K562 (cell line): ENCODE data around the gene ZNF668. TPM values are rescaled to one million over a fixed set of nuclear protein-coding genes. Genes with fewer than 3 reads are reported as not detected.

ENCODE experiments used
- ARNT ChIP-seq, 2 experiments: fragments of 450-650 bp; IDR thresholded peaks; 2 replicates each; pipeline ENCODE4 v1.6.1; 2016; ENCODE audit warnings: mild to moderate bottlenecking in 1 of 2
- ATF3 ChIP-seq, 2 experiments: fragments of 450-650 bp in 1 of 2; sonication (generic) in 1 of 2; formaldehyde crosslinking in 1 of 2; IDR thresholded peaks in 1 of 2; conservative IDR thresholded peaks in 1 of 2; 2 replicates each; pipeline versions ENCODE4 v1.6.1 to v1.8.1; 2016 to 2023; ENCODE audit warnings: mild to moderate bottlenecking in 2 of 2, moderate library complexity in 2 of 2, inconsistent platforms in 1 of 2, missing genetic modification reagents in 1 of 2
- CREB1 ChIP-seq, 2 experiments: sonication (generic) in 1 of 2; formaldehyde crosslinking in 1 of 2; IDR thresholded peaks; 2 replicates each; pipeline versions ENCODE4 v1.6.1 to v1.8.0; 2012 to 2022; ENCODE audit warnings: inconsistent platforms in 1 of 2, mild to moderate bottlenecking in 1 of 2, missing genetic modification reagents in 1 of 2, moderate library complexity in 1 of 2
- EP400 ChIP-seq: fragments of 450-650 bp; IDR thresholded peaks from 2 replicates; pipeline ENCODE4 v1.6.1; 2017; ENCODE audit warnings: antibody characterized with exemption, mild to moderate bottlenecking, moderate library complexity
- HDAC1 ChIP-seq, 2 experiments: fragments of 450-650 bp; IDR thresholded peaks; 2 replicates each; pipeline ENCODE4 v1.6.1; 2016 to 2017; ENCODE audit warnings: inconsistent platforms in 1 of 2, mild to moderate bottlenecking in 1 of 2, moderate library complexity in 1 of 2
- HLTF ChIP-seq: fragments of 450-650 bp; IDR thresholded peaks from 2 replicates; pipeline ENCODE4 v1.6.1; 2016
- JUNB ChIP-seq: fragments of 450-650 bp; formaldehyde crosslinking; conservative IDR thresholded peaks from 2 replicates; pipeline ENCODE4 v1.4.0; 2020; ENCODE audit warnings: mild to moderate bottlenecking
- MBD2 ChIP-seq: sonication (generic); IDR thresholded peaks from 2 replicates; pipeline ENCODE4 v1.6.1; 2016; ENCODE audit warnings: low read depth, borderline replicate concordance
- MYNN ChIP-seq, 2 experiments: sonication (generic); formaldehyde crosslinking in 1 of 2; IDR thresholded peaks; 2 replicates each; pipeline versions ENCODE4 v1.5.0 to v1.6.1; 2016 to 2020; ENCODE audit warnings: antibody characterized with exemption in 1 of 2, missing genetic modification reagents in 1 of 2
- NFXL1 ChIP-seq: fragments of 450-650 bp; formaldehyde crosslinking; IDR thresholded peaks from 2 replicates; pipeline ENCODE4 v1.4.0; 2021; ENCODE audit warnings: mild to moderate bottlenecking
- PHF20 ChIP-seq: fragments of 450-650 bp; IDR thresholded peaks from 2 replicates; pipeline ENCODE4 v1.6.1; 2018; ENCODE audit not compliant: partially characterized antibody
- PREB ChIP-seq: sonication (generic); formaldehyde crosslinking; IDR thresholded peaks from 2 replicates; pipeline ENCODE4 v1.8.1; 2023; ENCODE audit warnings: mild to moderate bottlenecking, missing genetic modification reagents
- polyA plus RNA-seq, 8 experiments: library from polyadenylated mRNA; depleted of rRNA in 4 of 8; stranded (reverse) in 5 of 8; unstranded in 3 of 8; fragments of >200 nt; fragmentation: Nextera tagmentation in 2 of 8; fragmentation: Illumina TruSeq in 1 of 8; extraction: Ambion mirVana in 2 of 8; extraction: Trizol in 1 of 8; gene quantifications; 2 replicates each; pipeline versions ENCODE4 v1.2.1 to v1.2.3, GENCODE V29; 2011 to 2014; ENCODE audit warnings: inconsistent platforms in 1 of 8, missing spikeins in 1 of 8
- total RNA-seq, 7 experiments: library from RNA; depleted of rRNA in 6 of 7; stranded (reverse); fragments of >200 nt in 6 of 7; fragmentation: Illumina TruSeq in 2 of 7; extraction: Trizol in 2 of 7; gene quantifications; 2 replicates each; pipeline versions ENCODE4 v1.2.1 to v1.2.3, GENCODE V29; 2011 to 2021; ENCODE audit warnings: low replicate concordance in 1 of 7
- TF ChIP-seq, protein P1 (sequence below), 2 experiments: IDR thresholded peaks; 2 replicates each; pipeline ENCODE4 v1.6.1; 2012; ENCODE audit warnings: improper control_type of control experiment in 2 of 2, low read depth in 2 of 2, low read length in 2 of 2, borderline replicate concordance in 1 of 2
- TF ChIP-seq, protein P2 (sequence below): fragments of 200-800 bp; sonication (Bioruptor generic); IDR thresholded peaks from 2 replicates; pipeline ENCODE4 v1.6.1; 2017; ENCODE audit warnings: missing genetic modification characterization, missing compliant biosample characterization
- TF ChIP-seq, protein P3 (sequence below), 2 experiments: fragments of 150-350 bp in 1 of 2; IDR thresholded peaks; 2 replicates each; pipeline ENCODE4 v1.6.1; 2012 to 2016; ENCODE audit warnings: low read depth in 2 of 2, low read length in 2 of 2, mild to moderate bottlenecking in 1 of 2, moderate library complexity in 1 of 2

ZNF668 gene
- total and polyA plus RNA-seq, 9 of the 15 experiments (the other 6 are each of a cell fraction or from before 2014, with no cell fraction given), result 0.04 to 15.3 (median 3.8) TPM; not detected in 1

GRCh38 chr16:31032736-31033708 lies 41.0 kb downstream of the ZNF668 start, which contains the start of gene STX4 (continued):
- peak; percentile 77 for TF ChIP-seq ATF3 (IDR thresholded peaks at IDR 0.05)
- TF ChIP-seq ATF3 (CRISPR knock-in tag; conservative IDR thresholded peaks at IDR 0.05), result peak; percentile 76
- peak; percentile 99 for TF ChIP-seq CREB1 (IDR thresholded peaks at IDR 0.05)
- TF ChIP-seq CREB1 (CRISPR knock-in tag; IDR thresholded peaks at IDR 0.05), result peak; percentile 97
- TF ChIP-seq, protein P1, sequence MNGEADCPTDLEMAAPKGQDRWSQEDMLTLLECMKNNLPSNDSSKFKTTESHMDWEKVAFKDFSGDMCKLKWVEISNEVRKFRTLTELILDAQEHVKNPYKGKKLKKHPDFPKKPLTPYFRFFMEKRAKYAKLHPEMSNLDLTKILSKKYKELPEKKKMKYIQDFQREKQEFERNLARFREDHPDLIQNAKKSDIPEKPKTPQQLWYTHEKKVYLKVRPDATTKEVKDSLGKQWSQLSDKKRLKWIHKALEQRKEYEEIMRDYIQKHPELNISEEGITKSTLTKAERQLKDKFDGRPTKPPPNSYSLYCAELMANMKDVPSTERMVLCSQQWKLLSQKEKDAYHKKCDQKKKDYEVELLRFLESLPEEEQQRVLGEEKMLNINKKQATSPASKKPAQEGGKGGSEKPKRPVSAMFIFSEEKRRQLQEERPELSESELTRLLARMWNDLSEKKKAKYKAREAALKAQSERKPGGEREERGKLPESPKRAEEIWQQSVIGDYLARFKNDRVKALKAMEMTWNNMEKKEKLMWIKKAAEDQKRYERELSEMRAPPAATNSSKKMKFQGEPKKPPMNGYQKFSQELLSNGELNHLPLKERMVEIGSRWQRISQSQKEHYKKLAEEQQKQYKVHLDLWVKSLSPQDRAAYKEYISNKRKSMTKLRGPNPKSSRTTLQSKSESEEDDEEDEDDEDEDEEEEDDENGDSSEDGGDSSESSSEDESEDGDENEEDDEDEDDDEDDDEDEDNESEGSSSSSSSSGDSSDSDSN (IDR thresholded peaks at IDR 0.05; ENCODE audit: borderline replicate concordance in 1 of 2, low read depth in 2 of 2, low read length in 2 of 2), result 0 out of 4 replicates have a peak, but pooled peaks have one; percentile 9 to 18
- no peak for TF ChIP-seq NFXL1 (CRISPR knock-in tag)
- TF ChIP-seq PREB (CRISPR knock-in tag), result no peak
- TF ChIP-seq, protein P2, sequence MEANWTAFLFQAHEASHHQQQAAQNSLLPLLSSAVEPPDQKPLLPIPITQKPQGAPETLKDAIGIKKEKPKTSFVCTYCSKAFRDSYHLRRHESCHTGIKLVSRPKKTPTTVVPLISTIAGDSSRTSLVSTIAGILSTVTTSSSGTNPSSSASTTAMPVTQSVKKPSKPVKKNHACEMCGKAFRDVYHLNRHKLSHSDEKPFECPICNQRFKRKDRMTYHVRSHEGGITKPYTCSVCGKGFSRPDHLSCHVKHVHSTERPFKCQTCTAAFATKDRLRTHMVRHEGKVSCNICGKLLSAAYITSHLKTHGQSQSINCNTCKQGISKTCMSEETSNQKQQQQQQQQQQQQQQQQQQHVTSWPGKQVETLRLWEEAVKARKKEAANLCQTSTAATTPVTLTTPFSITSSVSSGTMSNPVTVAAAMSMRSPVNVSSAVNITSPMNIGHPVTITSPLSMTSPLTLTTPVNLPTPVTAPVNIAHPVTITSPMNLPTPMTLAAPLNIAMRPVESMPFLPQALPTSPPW (CRISPR knock-in tag), result peak; percentile 96
- TF ChIP-seq MBD2, result peak; percentile 58
- TF ChIP-seq JUNB (CRISPR knock-in tag), result no peak
- TF ChIP-seq HDAC1 (IDR thresholded peaks at IDR 0.05), result peak in 1 of 2 experiments; percentile 90; a peak in 2 of 4 replicates
- TF ChIP-seq HLTF, result 0 out of 2 replicates have a peak, but pooled peaks have one; percentile 58
- TF ChIP-seq ARNT (IDR thresholded peaks at IDR 0.05), result 0 out of 4 replicates have a peak, but pooled peaks have one; percentile 27 to 31
- peak; percentile 97 for TF ChIP-seq EP400
- TF ChIP-seq, protein P3, sequence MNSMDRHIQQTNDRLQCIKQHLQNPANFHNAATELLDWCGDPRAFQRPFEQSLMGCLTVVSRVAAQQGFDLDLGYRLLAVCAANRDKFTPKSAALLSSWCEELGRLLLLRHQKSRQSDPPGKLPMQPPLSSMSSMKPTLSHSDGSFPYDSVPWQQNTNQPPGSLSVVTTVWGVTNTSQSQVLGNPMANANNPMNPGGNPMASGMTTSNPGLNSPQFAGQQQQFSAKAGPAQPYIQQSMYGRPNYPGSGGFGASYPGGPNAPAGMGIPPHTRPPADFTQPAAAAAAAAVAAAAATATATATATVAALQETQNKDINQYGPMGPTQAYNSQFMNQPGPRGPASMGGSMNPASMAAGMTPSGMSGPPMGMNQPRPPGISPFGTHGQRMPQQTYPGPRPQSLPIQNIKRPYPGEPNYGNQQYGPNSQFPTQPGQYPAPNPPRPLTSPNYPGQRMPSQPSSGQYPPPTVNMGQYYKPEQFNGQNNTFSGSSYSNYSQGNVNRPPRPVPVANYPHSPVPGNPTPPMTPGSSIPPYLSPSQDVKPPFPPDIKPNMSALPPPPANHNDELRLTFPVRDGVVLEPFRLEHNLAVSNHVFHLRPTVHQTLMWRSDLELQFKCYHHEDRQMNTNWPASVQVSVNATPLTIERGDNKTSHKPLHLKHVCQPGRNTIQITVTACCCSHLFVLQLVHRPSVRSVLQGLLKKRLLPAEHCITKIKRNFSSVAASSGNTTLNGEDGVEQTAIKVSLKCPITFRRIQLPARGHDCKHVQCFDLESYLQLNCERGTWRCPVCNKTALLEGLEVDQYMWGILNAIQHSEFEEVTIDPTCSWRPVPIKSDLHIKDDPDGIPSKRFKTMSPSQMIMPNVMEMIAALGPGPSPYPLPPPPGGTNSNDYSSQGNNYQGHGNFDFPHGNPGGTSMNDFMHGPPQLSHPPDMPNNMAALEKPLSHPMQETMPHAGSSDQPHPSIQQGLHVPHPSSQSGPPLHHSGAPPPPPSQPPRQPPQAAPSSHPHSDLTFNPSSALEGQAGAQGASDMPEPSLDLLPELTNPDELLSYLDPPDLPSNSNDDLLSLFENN (IDR thresholded peaks at IDR 0.05; ENCODE audit: low read depth in 2 of 2, low read length in 2 of 2), result 0 out of 4 replicates have a peak, but pooled peaks of 1 of the 2 experiments have one; percentile 36
- TF ChIP-seq PHF20, result peak; percentile 40
- TF ChIP-seq MYNN (IDR thresholded peaks at IDR 0.05), result peak; percentile 34; the same call in 1 of the 2 replicates
- no peak for TF ChIP-seq MYNN (CRISPR knock-in tag; IDR thresholded peaks at IDR 0.05)
